ENCODE results near the gene MTX2.

- TF ChIP-seq CTCF (IDR thresholded peaks at IDR 0.05) (no peak), POLR2AphosphoS5 (IDR thresholded peaks at IDR 0.05) (no peak), POLR2A (IDR thresholded peaks at IDR 0.05) (no peak), EP300 (IDR thresholded peaks at IDR 0.05) (no peak)
Measured at GRCh38 chr2:176291335-176291734, 22.1 kb downstream of the MTX2 start.

All from stomach (tissue), 4 donors.